ENCODE measurements around the gene TMEM164.

- no peak for TF ChIP-seq CTCF (conservative IDR thresholded peaks at IDR 0.05; ENCODE audit: low read depth in 2 of 2)
- TF ChIP-seq JUNB (IDR thresholded peaks at IDR 0.05; ENCODE audit: unreplicated experiment): no peak
- no peak for TF ChIP-seq POLR2AphosphoS5 (IDR thresholded peaks at IDR 0.05; ENCODE audit: low read depth)
- TF ChIP-seq ZNF114 (CRISPR knock-in tag; IDR thresholded peaks at IDR 0.05): no peak
These were observed 178.0 kb downstream of the TMEM164 start for GRCh38 chrX:110180928-110181310.
